Right lobe of liver (tissue), 4 donors: ENCODE results near the gene APCS.

Source experiments
- CTCF ChIP-seq, 4 donors: fragments of 200-600 bp in 3 of 4; fragments of 450-650 bp in 1 of 4; IDR thresholded peaks; one replicate each; pipeline versions ENCODE4 v1.5.1 to v1.8.0; 2016 to 2022; ENCODE audit warnings: antibody characterized with exemption in 4 of 4, mild to moderate bottlenecking in 2 of 4
- POLR2A ChIP-seq: fragments of 450-650 bp; IDR thresholded peaks from one replicate; pipeline ENCODE4 v1.6.1; 2017; ENCODE audit warnings: antibody characterized with exemption, mild to moderate bottlenecking
- donor health status: DM: no; HTN: no; CAD: no.
- donor health status: DM: no; HTN: no; CAD: no.
- donor health status: DM: no; HTN: yes; CAD: no.

DNA sequence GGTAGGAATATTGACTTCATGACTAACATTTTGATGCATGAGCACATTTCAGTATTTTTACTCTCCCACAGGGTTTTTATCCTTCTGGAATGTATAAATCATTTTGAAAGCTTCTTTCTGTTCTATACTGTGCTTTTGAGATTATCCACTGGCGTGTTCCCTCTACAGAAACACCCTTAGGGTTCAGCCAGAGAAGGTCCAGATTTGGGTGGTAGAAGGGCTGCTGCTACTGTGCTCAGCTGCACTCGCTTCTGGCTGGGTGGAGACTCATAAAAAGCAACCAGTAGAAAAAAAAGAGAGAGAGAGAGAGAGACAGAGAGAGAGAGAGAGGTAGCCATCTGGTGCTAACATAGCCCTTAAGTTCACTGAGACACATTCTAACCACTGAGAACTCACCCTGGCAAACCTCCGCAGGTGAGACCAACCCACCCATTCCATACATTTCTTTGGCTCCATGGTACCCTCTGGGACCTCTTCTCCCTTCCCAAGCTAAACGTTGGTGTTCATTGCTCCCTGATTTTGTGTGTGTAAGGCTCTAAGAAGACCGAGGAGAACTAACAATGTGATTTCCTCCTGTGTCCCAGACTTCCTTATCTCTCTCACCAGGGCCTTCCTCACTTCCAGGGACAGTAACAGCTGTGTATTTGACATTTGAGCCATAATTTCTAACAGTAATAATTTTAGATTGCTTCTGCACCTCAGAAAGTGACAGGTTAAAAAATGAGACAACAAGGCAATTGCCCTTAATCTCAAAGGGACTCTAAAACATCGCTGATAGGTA is 7.2 kb downstream of the APCS start:
- TF ChIP-seq CTCF (IDR thresholded peaks at IDR 0.05): no peak
- TF ChIP-seq POLR2A: no peak
